ENCODE results near the gene ZNF621.

DNA sequence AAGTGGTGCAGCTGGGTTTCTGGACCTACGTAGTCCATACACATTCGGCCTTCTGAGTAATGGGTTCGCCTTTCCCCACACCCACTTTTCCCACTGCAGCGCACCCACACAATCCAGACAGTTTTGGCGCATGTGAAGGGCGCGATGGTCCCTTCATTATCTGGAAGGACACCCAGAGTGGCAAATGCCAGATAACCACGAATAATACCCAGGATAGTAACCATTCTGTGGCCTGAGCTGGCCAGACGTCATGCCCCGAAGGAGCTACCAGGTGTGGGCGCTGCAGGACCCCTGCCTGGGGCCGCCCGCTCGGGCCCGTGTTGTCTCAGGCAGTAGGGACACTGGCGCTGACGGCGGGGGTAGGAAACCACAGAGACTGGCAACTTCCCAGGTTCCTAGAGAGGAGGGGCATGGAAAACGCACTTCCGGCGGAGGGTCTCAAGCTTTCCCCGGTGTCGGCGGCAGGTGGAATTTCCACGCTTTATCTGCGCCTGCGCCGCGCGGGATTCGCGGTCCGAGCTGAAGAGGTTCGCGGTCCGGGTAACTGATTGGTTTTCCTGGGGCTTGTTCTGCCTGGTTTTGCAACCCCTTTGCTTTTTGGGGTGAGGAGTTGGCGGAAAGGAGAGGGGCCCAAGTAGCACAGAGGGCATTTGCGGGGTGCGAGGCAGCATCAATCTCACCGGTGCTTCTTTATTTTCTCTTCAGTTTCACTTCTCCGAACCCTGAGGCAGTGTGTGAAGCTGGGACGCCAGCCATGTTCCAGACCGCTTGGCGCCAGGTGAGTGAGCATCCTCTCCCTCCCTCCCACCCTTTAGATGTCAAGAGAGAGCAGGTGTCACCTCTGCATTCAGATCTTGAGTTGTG lies 18.9 kb upstream of the ZNF621 start, which contains the start of gene ZNF620:
- TF ChIP-seq, protein P1, sequence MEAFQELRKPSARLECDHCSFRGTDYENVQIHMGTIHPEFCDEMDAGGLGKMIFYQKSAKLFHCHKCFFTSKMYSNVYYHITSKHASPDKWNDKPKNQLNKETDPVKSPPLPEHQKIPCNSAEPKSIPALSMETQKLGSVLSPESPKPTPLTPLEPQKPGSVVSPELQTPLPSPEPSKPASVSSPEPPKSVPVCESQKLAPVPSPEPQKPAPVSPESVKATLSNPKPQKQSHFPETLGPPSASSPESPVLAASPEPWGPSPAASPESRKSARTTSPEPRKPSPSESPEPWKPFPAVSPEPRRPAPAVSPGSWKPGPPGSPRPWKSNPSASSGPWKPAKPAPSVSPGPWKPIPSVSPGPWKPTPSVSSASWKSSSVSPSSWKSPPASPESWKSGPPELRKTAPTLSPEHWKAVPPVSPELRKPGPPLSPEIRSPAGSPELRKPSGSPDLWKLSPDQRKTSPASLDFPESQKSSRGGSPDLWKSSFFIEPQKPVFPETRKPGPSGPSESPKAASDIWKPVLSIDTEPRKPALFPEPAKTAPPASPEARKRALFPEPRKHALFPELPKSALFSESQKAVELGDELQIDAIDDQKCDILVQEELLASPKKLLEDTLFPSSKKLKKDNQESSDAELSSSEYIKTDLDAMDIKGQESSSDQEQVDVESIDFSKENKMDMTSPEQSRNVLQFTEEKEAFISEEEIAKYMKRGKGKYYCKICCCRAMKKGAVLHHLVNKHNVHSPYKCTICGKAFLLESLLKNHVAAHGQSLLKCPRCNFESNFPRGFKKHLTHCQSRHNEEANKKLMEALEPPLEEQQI (IDR thresholded peaks at IDR 0.05), result 0 out of 2 replicates have a peak, but pooled peaks have one; percentile 44
- TF ChIP-seq, protein P2, sequence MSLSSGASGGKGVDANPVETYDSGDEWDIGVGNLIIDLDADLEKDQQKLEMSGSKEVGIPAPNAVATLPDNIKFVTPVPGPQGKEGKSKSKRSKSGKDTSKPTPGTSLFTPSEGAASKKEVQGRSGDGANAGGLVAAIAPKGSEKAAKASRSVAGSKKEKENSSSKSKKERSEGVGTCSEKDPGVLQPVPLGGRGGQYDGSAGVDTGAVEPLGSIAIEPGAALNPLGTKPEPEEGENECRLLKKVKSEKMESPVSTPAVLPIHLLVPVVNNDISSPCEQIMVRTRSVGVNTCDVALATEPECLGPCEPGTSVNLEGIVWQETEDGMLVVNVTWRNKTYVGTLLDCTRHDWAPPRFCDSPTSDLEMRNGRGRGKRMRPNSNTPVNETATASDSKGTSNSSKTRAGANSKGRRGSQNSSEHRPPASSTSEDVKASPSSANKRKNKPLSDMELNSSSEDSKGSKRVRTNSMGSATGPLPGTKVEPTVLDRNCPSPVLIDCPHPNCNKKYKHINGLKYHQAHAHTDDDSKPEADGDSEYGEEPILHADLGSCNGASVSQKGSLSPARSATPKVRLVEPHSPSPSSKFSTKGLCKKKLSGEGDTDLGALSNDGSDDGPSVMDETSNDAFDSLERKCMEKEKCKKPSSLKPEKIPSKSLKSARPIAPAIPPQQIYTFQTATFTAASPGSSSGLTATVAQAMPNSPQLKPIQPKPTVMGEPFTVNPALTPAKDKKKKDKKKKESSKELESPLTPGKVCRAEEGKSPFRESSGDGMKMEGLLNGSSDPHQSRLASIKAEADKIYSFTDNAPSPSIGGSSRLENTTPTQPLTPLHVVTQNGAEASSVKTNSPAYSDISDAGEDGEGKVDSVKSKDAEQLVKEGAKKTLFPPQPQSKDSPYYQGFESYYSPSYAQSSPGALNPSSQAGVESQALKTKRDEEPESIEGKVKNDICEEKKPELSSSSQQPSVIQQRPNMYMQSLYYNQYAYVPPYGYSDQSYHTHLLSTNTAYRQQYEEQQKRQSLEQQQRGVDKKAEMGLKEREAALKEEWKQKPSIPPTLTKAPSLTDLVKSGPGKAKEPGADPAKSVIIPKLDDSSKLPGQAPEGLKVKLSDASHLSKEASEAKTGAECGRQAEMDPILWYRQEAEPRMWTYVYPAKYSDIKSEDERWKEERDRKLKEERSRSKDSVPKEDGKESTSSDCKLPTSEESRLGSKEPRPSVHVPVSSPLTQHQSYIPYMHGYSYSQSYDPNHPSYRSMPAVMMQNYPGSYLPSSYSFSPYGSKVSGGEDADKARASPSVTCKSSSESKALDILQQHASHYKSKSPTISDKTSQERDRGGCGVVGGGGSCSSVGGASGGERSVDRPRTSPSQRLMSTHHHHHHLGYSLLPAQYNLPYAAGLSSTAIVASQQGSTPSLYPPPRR (CRISPR knock-in tag; IDR thresholded peaks at IDR 0.05; ENCODE audit: borderline replicate concordance), result no peak
- TF ChIP-seq, protein P3, sequence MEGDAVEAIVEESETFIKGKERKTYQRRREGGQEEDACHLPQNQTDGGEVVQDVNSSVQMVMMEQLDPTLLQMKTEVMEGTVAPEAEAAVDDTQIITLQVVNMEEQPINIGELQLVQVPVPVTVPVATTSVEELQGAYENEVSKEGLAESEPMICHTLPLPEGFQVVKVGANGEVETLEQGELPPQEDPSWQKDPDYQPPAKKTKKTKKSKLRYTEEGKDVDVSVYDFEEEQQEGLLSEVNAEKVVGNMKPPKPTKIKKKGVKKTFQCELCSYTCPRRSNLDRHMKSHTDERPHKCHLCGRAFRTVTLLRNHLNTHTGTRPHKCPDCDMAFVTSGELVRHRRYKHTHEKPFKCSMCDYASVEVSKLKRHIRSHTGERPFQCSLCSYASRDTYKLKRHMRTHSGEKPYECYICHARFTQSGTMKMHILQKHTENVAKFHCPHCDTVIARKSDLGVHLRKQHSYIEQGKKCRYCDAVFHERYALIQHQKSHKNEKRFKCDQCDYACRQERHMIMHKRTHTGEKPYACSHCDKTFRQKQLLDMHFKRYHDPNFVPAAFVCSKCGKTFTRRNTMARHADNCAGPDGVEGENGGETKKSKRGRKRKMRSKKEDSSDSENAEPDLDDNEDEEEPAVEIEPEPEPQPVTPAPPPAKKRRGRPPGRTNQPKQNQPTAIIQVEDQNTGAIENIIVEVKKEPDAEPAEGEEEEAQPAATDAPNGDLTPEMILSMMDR (IDR thresholded peaks at IDR 0.05 in 2 of 3, conservative IDR thresholded peaks at IDR 0.05 in 1 of 3; ENCODE audit: insufficient read depth in 2 of 3, low read depth in 1 of 3, low read length in 3 of 3), result peak; percentile 63 to 72 (median 64)
- TF ChIP-seq, protein P4, sequence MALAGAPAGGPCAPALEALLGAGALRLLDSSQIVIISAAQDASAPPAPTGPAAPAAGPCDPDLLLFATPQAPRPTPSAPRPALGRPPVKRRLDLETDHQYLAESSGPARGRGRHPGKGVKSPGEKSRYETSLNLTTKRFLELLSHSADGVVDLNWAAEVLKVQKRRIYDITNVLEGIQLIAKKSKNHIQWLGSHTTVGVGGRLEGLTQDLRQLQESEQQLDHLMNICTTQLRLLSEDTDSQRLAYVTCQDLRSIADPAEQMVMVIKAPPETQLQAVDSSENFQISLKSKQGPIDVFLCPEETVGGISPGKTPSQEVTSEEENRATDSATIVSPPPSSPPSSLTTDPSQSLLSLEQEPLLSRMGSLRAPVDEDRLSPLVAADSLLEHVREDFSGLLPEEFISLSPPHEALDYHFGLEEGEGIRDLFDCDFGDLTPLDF (CRISPR knock-in tag; IDR thresholded peaks at IDR 0.05), result no peak
- TF ChIP-seq, protein P5, sequence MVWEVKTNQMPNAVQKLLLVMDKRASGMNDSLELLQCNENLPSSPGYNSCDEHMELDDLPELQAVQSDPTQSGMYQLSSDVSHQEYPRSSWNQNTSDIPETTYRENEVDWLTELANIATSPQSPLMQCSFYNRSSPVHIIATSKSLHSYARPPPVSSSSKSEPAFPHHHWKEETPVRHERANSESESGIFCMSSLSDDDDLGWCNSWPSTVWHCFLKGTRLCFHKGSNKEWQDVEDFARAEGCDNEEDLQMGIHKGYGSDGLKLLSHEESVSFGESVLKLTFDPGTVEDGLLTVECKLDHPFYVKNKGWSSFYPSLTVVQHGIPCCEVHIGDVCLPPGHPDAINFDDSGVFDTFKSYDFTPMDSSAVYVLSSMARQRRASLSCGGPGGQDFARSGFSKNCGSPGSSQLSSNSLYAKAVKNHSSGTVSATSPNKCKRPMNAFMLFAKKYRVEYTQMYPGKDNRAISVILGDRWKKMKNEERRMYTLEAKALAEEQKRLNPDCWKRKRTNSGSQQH (CRISPR knock-in tag; IDR thresholded peaks at IDR 0.05), result no peak
- TF ChIP-seq POLR2A (conservative IDR thresholded peaks at IDR 0.05) (peak; percentile 74), ZNF140 (CRISPR knock-in tag; IDR thresholded peaks at IDR 0.05) (no peak), TFAM (CRISPR knock-in tag; conservative IDR thresholded peaks at IDR 0.05) (no peak), ZNF133 (CRISPR knock-in tag; IDR thresholded peaks at IDR 0.05) (no peak), ZNF507 (tag; conservative IDR thresholded peaks at IDR 0.05) (no peak), CHD1 (IDR thresholded peaks at IDR 0.05; ENCODE audit: low read length) (no peak), ZNF445 (CRISPR knock-in tag; IDR thresholded peaks at IDR 0.05; ENCODE audit: low read depth) (no peak)
- TF ChIP-seq, protein P6, sequence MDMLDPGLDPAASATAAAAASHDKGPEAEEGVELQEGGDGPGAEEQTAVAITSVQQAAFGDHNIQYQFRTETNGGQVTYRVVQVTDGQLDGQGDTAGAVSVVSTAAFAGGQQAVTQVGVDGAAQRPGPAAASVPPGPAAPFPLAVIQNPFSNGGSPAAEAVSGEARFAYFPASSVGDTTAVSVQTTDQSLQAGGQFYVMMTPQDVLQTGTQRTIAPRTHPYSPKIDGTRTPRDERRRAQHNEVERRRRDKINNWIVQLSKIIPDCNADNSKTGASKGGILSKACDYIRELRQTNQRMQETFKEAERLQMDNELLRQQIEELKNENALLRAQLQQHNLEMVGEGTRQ (CRISPR knock-in tag; IDR thresholded peaks at IDR 0.05), result no peak
